Muscle of back (tissue), 11 donors: ENCODE data around the gene NUP188. TPM values are rescaled to one million over a fixed set of nuclear protein-coding genes. Genes with fewer than 3 reads are reported as not detected.

Source experiments
- DNase-seq, 3 donors: peaks; one replicate each; pipeline versions ENCODE4 v3.0.0 to v3.0.0-alpha.2; 2013
- polyA plus RNA-seq, 10 donors: library from polyadenylated mRNA; unstranded; fragments of 120-200 nt; gene quantifications; one replicate each; pipeline ENCODE4 v1.2.1, GENCODE V29; 2013; ENCODE audit not compliant: insufficient read length in 10 of 10

Gene NUP188
- polyA plus RNA-seq, 10 donors, result 26.6 to 49.9 (median 34.1) TPM

GRCh38 chr9:129006328-129007034 is 59.0 kb downstream of the NUP188 start:
- DNase-seq, result peak; percentile 56 to 85 (median 74)

- peak in 2 of 3 donors; percentile 52 to 70 for DNase-seq
These were observed 59.7 kb downstream of the NUP188 start for GRCh38 chr9:129007035-129007765.

- DNase-seq, result no peak
These were observed 60.4 kb downstream of the NUP188 start for GRCh38 chr9:129007766-129008468.

GRCh38 chr9:129008469-129008965 is 61.0 kb downstream of the NUP188 start:
- no peak for DNase-seq

GRCh38 chr9:129008986-129009583 is 61.6 kb downstream of the NUP188 start:
- DNase-seq, result no peak

GRCh38 chr9:129009584-129010141 is 62.2 kb downstream of the NUP188 start:
- no peak for DNase-seq

GRCh38 chr9:129010267-129010975 is 62.9 kb downstream of the NUP188 start:
- no peak for DNase-seq

- DNase-seq, result no peak
These were observed 63.7 kb downstream of the NUP188 start for GRCh38 chr9:129011170-129011569.

GRCh38 chr9:129011761-129012181 is 64.3 kb downstream of the NUP188 start:
- DNase-seq, result no peak

- DNase-seq, result no peak
These were observed 64.8 kb downstream of the NUP188 start for GRCh38 chr9:129012343-129012742.

- no peak for DNase-seq
These were observed 65.5 kb downstream of the NUP188 start for GRCh38 chr9:129012893-129013448.

- DNase-seq, result no peak
These were observed 66.2 kb downstream of the NUP188 start for GRCh38 chr9:129013674-129014073.

GRCh38 chr9:129014124-129014523 is 66.6 kb downstream of the NUP188 start:
- no peak for DNase-seq

GRCh38 chr9:129014608-129015007 is 67.1 kb downstream of the NUP188 start:
- no peak for DNase-seq

- no peak for DNase-seq
These were observed 73.6 kb downstream of the NUP188 start for GRCh38 chr9:129021091-129021490.

- no peak for DNase-seq
These were observed 74.5 kb downstream of the NUP188 start for GRCh38 chr9:129022037-129022436.

GRCh38 chr9:129023036-129023907 is 75.8 kb downstream of the NUP188 start:
- peak; percentile 64 to 83 (median 70) for DNase-seq

GRCh38 chr9:129023908-129024233 is 76.4 kb downstream of the NUP188 start:
- no peak for DNase-seq

- peak in 1 of 3 donors; percentile 67 for DNase-seq
These were observed 79.1 kb downstream of the NUP188 start for GRCh38 chr9:129026442-129027223.
